Left colon (tissue), 2 donors: ENCODE results near the gene ITGA8. TPM values are rescaled to one million over a fixed set of nuclear protein-coding genes. Genes with fewer than 3 reads are reported as not detected.
"Not testable (repeated sequence)": the region's sequence is repeated elsewhere in the genome, so short reads cannot be mapped to it uniquely, and the experiment has no call there.

ENCODE experiments used
- ATAC-seq: fragments of 200-7000 bp; cut with Tn5 transposase; one replicate; pipeline ENCODE4 v1.9.1; 2020; ENCODE audit warnings: mild to moderate bottlenecking, moderate library complexity
- DNase-seq, 2 donors: peaks; one replicate each; pipeline ENCODE4 v3.0.0-alpha.2; 2020
- intact Hi-C, 2 donors: fragments of 100-400 bp; cut with DNase I in 1 of 2; cut with micrococcal nuclease in 1 of 2; formaldehyde crosslinking; loops; one replicate each; pipeline versions ENCODE4 v1.11.2 to v1.14.0; 2022; cut with DNase I, micrococcal nuclease
- total RNA-seq, 2 donors: library from RNA; stranded (reverse); fragmentation: NEBNext Ultra II Directional; extraction: Animal tissue kit (Norgen Biotek cat#: 25700); gene quantifications; one replicate each; pipeline ENCODE4 v1.2.1, GENCODE V29; 2021
- donor health status: DM: no; HTN: no; CAD: no.
- donor health status: DM: yes; HTN: yes; CAD: no.

The ITGA8 gene
- total RNA-seq, 2 donors from 2014 or later = 2.6 to 6.1 TPM

DNA sequence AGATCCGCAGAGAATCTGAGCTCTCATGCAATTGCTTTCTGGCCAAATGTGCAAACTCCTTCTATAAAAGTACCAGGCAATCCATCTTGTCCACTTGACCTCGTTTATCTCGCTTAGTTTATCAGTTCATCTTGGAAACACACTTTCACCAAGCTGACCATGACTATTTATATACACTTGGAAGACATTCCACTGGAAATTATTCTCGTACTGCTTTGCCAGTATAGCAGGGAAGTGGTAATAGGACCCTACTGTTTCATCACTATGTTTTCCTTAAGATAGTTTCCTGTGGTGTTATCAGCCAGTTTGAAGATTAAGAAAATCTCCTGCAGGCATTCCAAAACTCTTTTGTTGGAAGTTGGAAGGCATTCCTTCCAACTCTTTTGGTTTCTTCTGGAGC is 233.3 kb downstream of the ITGA8 start:
- ATAC-seq (no peak), DNase-seq (no peak)
- intact Hi-C loops = no loop called here

- DNase-seq (no peak), ATAC-seq (no peak)
- intact Hi-C loops = no loop called here
Observed at GRCh38 chr10:15485684-15486316, 233.9 kb downstream of the ITGA8 start.

DNA sequence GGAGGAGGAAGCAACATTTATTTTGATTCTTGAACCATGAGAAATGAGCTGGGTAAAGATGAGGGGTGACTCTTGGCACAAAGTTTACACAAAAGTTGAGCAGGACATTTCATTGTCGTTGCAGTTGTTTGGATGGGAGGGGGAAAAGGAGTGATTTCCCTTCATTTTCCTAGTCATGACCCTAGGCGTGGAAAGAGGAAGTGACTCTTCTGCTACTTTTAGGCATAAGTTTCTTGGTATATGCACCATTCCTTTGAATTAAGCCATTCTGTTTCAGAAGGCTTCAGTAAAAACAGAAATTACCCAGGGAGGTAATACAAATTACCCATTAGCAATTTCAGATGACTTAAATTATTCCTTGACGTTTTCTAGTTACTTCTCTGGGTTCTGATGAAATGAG is 234.7 kb downstream of the ITGA8 start:
- no peak for ATAC-seq
- no peak for DNase-seq
- intact Hi-C loops = no loop called here

- no peak for DNase-seq
- intact Hi-C loops = no loop called here
Observed at GRCh38 chr10:15484128-15484527, 235.6 kb downstream of the ITGA8 start.

DNA sequence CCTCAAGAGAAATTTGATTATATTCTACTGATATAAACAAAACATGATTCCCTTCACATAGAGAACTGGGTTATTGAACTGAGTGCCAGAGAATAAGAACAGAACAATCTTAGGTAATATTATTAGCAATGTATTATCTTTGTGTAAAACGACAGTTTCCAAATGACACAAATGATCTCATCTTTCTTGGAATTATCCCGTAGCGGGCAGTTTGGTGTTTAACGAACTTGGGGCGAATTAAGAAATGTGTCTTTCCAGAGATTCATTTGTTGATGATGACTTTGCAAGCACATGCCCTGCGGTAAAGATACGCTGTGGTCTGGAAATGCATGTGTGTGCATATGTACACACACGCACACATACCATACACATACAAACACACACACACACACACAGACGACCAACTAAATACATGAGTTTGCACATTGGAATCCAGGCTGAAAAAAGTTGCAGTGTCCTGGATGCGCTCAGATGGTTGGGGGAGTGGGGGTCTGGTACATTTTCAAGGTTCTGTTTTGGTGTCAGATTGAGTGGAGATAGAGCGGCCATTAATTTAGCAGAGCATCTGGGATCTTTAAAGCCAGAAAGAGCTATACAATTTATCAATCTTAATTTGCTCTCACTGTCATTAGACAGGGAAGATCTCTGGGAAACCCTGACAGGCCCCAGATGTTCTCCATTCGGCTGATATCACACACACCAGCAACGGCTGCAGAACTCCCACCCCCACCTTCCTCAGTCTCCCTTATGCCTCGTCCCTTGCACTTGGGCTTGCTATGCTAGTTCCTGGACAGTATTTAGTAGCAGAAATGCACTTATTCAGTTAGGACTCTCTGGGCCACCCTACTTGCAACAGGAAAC is 236.3 kb downstream of the ITGA8 start:
- ATAC-seq (no peak), DNase-seq (no peak)
- intact Hi-C loops = no loop called here

More at GRCh38 chr10:15484128-15484527, 235.6 kb downstream of the ITGA8 start:
- no peak for ATAC-seq

DNA sequence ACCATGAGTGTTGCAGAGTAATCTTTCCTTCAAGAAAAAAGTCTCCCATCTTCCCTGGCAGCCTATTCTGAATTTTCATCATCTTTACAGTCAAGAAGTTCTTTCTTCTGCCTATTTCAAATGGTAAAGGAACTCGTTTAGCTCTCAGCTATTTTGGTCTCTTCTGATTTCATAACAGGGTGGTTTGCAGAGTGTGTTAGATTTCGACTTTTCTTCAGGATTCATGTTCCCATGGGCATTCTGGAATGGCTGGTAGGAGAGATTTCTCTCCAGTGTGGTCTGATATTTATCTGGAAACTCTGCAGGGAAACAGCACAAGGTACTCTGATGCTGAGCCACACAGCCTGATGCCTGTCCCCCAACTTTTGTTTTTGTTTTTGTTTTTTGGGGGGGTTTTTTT is 237.6 kb downstream of the ITGA8 start:
- ATAC-seq = no peak
- DNase-seq = no peak
- intact Hi-C loops = no loop called here

DNA sequence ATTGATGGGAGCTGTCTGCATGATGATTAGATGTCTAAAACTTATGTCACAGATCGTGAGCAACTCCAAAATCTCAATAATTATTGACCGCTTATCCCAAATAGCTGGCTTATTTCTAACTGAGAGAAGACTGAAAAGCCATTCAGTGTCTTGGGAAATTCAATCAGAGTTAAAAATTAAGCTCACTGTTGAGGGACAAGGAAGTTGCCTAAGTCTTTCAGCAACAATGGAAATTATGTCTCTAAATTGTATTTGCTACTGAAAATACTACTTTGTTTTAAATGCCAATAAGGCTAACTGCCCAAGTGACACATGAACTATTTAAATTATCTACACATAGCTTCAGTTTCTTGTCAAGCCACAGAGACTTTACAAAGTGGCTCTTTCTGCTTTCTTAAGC is 240.8 kb downstream of the ITGA8 start:
- intact Hi-C loops = no loop called here
- ATAC-seq (peak; percentile 64), DNase-seq (no peak)

DNA sequence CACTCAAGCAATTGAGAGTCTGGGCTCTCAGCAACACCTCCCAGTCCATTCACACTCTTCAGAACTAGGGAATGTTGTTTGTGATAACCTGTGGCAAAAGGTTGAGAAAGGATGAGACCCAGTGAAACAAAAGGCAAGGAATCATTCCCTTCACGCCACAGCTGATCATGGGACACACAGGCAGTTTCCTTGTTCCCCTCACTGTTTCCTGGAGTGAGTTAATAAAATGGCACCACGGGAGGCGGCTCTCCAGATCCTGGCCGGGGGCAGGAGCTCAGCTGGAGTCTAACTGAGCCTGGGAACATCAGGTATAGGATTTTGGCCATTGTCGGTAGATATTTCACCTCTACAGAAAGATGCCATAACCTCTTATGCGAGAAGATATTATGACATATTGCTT is 241.3 kb downstream of the ITGA8 start:
- intact Hi-C loops = no loop called here
- ATAC-seq = peak; percentile 74
- peak; percentile 28 to 38 for DNase-seq

DNA sequence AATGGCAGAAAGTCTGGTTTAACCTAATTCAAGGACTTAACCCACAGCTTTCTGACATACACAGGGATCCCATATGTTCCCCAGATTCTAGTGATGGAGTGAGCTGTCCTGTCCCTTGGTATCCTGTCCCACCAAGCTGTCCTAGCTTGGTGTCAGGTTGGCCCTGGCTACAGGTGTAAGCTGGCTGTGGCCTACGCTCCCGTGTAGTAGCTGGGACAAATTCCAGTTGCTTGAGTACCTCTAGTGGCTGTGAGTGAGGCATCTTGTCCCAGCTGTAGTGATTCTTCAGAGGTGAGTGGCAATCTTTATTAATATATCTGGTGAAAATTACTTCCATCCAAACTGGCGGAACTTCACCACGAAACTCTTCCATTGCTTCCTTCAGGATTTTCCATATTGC is 243.4 kb downstream of the ITGA8 start:
- intact Hi-C loops = no loop called here
- DNase-seq (peak in 1 of 2 donors; percentile 27), ATAC-seq (peak; percentile 84)

DNA sequence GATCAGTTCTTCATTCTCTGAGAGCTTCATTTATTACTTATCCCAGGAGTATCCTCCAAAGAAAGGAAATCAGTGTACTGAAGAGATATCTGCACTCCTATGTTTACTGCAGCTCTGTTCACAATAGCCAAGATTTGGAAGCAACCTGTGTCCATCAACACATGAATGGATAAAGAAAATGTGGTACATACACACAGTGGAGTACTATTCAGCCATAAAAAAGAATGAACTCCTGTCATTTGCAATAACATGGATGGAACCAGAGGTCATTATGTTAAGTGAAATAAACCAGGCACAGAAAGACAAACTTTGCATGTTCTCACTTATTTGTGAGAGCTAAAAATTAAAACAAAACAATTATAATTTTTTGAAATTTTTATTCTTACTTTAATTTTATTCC is 244.3 kb downstream of the ITGA8 start:
- not testable (repeated sequence) for ATAC-seq

GRCh38 chr10:15474671-15475070 is 245.1 kb downstream of the ITGA8 start:
- DNase-seq (no peak), ATAC-seq (no peak)
- intact Hi-C loops = no loop called here

More for the DNA sequence above, 244.3 kb downstream of the ITGA8 start:
- intact Hi-C loops, DNase-seq: not testable (repeated sequence)

GRCh38 chr10:15473396-15473767 is 246.3 kb downstream of the ITGA8 start:
- intact Hi-C loops = no loop called here
- ATAC-seq (no peak), DNase-seq (no peak)

GRCh38 chr10:15472431-15473395 is 247.0 kb downstream of the ITGA8 start:
- ATAC-seq (no peak), DNase-seq (no peak)
- intact Hi-C loops = no loop called here

DNA sequence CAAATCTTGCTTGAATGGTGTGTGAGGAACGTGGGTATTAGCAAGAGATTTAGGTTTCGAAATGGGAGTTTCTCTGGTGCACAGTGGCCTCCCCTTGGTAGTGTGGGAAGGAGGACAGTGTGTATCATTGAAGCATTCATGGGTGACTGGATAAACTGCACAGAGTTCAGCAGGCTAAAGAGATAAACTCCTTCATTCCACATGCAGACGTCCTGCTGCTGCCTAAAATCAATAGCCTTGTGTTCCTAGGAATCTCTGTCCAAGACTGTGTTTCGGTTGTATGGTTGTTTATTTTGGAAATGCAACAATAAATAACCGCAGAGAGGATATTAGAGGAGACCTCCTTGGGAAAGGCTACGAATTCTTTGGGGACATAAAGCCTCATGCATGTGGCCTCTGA is 247.7 kb downstream of the ITGA8 start:
- intact Hi-C loops = no loop called here
- DNase-seq = no peak
- ATAC-seq = no peak

DNA sequence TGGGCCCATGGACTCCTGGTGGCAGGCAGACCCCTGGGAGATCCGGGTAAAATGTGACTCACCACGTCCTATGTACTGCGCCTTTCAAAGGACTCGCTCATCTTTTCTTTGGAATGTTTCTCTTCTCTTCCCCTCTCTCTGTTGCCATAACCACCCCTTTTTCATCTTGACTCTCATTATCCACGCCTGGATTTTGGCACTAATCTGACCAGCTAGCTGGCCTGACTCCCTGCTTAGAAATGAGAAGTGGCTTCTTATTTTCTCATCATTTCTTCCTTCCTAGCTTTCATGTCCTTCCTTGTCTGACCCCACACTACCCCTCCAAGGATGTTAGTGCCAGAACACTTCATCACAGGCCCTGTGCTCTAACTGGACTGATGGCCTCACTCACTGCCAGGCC is 250.6 kb downstream of the ITGA8 start:
- intact Hi-C loops = no loop called here
- no peak for DNase-seq
- ATAC-seq = no peak

GRCh38 chr10:15464381-15464780 is 255.3 kb downstream of the ITGA8 start:
- no peak for ATAC-seq
- DNase-seq = no peak
- intact Hi-C loops = no loop called here
